ENCODE measurements around the gene PPP1R2C. TPM values are rescaled to one million over a fixed set of nuclear protein-coding genes. Genes with fewer than 3 reads are reported as not detected.
A peak's percentile ranks its signal among the peaks of the same experiment; 100 is the strongest.

PPP1R2C gene
- total and polyA plus RNA-seq, 12 donors, result not detected

GRCh38 chrX:42776195-42776594 is 1.8 kb downstream of the PPP1R2C start:
- Histone ChIP-seq H3K9me3 (replicated peaks in 1 of 3) (no peaks in the 10 kb centered on the region), H3K27me3 (no peaks in the 10 kb centered on the region), H3K4me1 (replicated peaks in 1 of 2) (no peaks in the 10 kb centered on the region), H3K27ac (no peak overlapping the region), H3K4me3 (no peak overlapping the region), H3K36me3 (replicated peaks in 1 of 2) (no peaks in the 10 kb centered on the region)
- intact Hi-C loops (cut with DNase I), result no loop called here
- DNase-seq, result peak in 2 of 7 donors; percentile 7 to 26
- WGBS, 4 donors, result 15 to 28% (median 22%) methylated on average over 3 of the region's 3 CpGs
- TF ChIP-seq POLR2A (IDR thresholded peaks at IDR 0.05), result no peak
- TF ChIP-seq, protein P1, sequence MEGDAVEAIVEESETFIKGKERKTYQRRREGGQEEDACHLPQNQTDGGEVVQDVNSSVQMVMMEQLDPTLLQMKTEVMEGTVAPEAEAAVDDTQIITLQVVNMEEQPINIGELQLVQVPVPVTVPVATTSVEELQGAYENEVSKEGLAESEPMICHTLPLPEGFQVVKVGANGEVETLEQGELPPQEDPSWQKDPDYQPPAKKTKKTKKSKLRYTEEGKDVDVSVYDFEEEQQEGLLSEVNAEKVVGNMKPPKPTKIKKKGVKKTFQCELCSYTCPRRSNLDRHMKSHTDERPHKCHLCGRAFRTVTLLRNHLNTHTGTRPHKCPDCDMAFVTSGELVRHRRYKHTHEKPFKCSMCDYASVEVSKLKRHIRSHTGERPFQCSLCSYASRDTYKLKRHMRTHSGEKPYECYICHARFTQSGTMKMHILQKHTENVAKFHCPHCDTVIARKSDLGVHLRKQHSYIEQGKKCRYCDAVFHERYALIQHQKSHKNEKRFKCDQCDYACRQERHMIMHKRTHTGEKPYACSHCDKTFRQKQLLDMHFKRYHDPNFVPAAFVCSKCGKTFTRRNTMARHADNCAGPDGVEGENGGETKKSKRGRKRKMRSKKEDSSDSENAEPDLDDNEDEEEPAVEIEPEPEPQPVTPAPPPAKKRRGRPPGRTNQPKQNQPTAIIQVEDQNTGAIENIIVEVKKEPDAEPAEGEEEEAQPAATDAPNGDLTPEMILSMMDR (IDR thresholded peaks at IDR 0.05), result no peak

- Histone ChIP-seq H3K9me3 (replicated peaks in 1 of 3) (no peaks in the 10 kb centered on the region), H3K27me3 (peaks cover 1% of the 10 kb centered on the region), H3K27ac (no peak overlapping the region), H3K4me3 (no peak overlapping the region), H3K36me3 (replicated peaks in 1 of 2) (no peaks in the 10 kb centered on the region), H3K4me1 (replicated peaks in 1 of 2) (no peaks in the 10 kb centered on the region)
- WGBS, 4 donors, result 64 to 93% (median 80%) methylated on average over 2 of the region's 2 CpGs
- TF ChIP-seq, protein P1 (IDR thresholded peaks at IDR 0.05), result no peak
- no peak for TF ChIP-seq POLR2A (IDR thresholded peaks at IDR 0.05)
- no peak for DNase-seq
- intact Hi-C loops (cut with DNase I), result no loop called here
Observed at GRCh38 chrX:42772874-42773273, 5.1 kb downstream of the PPP1R2C start.

GRCh38 chrX:42771506-42772335 is 6.2 kb downstream of the PPP1R2C start:
- DNase-seq, result no peak
- intact Hi-C loops (cut with DNase I), result no loop called here
- no peaks in the 10 kb centered on the region for H3K4me1 ChIP-seq (replicated peaks in 1 of 2)
- H3K27ac ChIP-seq, result no peak overlapping the region
- H3K27me3 ChIP-seq, result peaks cover 7% of the 10 kb centered on the region
- 50 to 89% (median 77%) methylated on average over 1 to 2 of the region's 2 CpGs for WGBS, 4 donors
- no peaks in the 10 kb centered on the region for H3K36me3 ChIP-seq (replicated peaks in 1 of 2)
- H3K9me3 ChIP-seq (replicated peaks in 1 of 3), result no peaks in the 10 kb centered on the region
- no peak for TF ChIP-seq POLR2A (IDR thresholded peaks at IDR 0.05)
- TF ChIP-seq, protein P1 (IDR thresholded peaks at IDR 0.05), result no peak
- H3K4me3 ChIP-seq, result no peak overlapping the region

DNA sequence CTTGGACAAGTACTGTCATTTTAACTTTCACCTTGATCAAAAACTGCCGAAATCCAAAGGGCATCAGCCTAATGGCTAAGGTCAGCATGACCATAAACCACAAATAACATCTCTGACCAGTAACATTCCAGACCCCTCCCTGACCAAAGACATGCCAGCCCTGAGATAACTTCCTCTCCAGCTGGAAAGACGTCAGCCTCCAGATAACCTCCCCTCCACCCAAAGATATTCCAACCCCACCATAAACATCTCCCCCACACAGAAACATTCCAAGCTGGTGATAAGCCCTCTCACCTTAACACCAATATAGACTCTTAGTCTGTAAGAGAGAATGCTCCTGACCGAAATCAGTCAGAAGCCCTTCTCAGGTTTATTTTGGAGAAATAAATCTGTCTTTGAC is 7.4 kb downstream of the PPP1R2C start:
- WGBS, 4 donors, result 71 to 88% (median 77%) methylated on average over 3 of the region's 3 CpGs
- TF ChIP-seq, protein P1 (IDR thresholded peaks at IDR 0.05), result no peak
- TF ChIP-seq POLR2A (IDR thresholded peaks at IDR 0.05), result no peak
- intact Hi-C loops (cut with DNase I), result no loop called here
- Histone ChIP-seq H3K4me3 (no peak overlapping the region), H3K27ac (no peak overlapping the region), H3K9me3 (replicated peaks in 1 of 3) (no peaks in the 10 kb centered on the region), H3K36me3 (replicated peaks in 1 of 2) (no peaks in the 10 kb centered on the region), H3K4me1 (replicated peaks in 1 of 2) (no peaks in the 10 kb centered on the region), H3K27me3 (peaks cover 7% of the 10 kb centered on the region)
- DNase-seq, result no peak

Measured in adrenal gland (tissue), 12 donors.